T-helper 1 cell treated with Interleukin-12 subunit alpha and Interleukin-12 subunit beta and Interleukin-4 antibody, amounts not matched to agents 30 ng/mL and 1 ng/mL, for 36 hours (primary cell): ENCODE data around the gene BTBD9. TPM values are rescaled to one million over a fixed set of nuclear protein-coding genes. Genes with fewer than 3 reads are reported as not detected.

ENCODE experiments used
- intact Hi-C: fragments of 100-400 bp; cut with micrococcal nuclease; formaldehyde crosslinking; loops from one replicate; pipeline ENCODE4 v1.15.1; 2024
- total RNA-seq: library from RNA; stranded (reverse); gene quantifications from 2 replicates; pipeline ENCODE4 v1.2.3, GENCODE V29; 2022

Gene BTBD9
- total RNA-seq, 1 donor from 2014 or later = 21.7 TPM

DNA sequence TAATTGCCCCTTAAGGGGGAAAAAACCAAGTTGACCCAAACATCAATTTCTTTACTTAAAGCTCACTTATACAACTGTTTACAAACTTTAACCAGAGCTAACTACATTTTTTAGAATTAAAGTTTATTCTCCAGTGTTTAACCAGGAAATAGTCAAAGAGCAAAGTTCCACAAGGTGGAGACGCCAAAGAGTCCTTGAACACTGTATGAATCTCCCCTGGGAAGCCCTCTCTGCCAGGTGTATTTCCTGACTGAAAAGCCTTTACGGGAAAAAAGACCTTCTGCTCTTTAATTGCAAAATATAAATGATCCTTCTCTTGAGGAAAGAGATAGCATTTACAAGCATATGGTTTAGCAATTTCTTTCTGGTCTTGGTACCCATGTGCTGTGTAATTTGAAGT is 36.2 kb downstream of the BTBD9 start:
- intact Hi-C loops = no loop called here

DNA sequence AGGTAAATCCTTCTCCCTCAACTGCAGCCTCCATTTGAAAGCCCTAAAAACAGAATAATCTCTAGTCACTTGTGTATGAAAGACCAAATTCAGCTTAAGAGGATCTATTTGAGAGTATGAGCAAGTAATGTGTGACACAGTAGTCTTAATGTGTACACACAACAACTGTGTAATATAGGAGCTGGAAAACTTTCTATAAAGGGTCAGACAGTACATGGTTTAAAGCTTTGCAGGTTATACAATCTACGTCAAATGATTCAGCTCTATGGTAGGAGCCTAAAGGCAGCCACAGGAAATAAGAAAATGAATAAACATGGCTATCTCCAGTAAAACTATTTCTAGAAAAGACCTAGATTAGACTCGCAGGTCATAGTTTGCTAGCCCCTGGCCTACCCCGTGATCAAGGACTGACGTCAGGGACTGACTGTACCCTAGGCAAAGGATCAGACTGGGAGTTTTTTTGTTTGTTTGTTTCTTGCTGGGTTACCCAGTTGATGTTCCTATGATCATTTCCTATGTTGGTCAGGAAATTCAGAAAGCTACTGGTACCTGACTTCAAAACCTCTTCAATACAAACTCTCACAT is 39.7 kb downstream of the BTBD9 start:
- intact Hi-C loops = no loop called here

DNA sequence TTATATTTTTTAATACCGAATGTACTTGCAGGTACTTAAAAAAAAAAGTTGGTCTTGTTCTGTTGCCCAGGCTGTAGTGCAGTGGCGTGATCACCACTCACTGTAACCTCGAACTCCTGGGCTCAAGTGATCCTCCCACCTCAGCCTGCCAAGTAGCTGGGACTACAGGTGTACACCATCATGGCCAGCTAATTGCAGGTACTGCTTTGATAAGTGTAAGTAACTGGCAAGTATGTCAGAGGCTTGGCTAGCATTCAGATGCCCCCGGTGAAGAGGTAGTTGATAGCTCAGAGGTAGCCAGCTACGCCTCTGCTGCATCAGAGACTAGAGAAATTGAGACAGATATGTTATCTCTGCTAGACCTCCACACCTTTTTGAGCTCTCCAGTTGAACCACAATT is 40.5 kb downstream of the BTBD9 start:
- intact Hi-C loops = no loop called here

DNA sequence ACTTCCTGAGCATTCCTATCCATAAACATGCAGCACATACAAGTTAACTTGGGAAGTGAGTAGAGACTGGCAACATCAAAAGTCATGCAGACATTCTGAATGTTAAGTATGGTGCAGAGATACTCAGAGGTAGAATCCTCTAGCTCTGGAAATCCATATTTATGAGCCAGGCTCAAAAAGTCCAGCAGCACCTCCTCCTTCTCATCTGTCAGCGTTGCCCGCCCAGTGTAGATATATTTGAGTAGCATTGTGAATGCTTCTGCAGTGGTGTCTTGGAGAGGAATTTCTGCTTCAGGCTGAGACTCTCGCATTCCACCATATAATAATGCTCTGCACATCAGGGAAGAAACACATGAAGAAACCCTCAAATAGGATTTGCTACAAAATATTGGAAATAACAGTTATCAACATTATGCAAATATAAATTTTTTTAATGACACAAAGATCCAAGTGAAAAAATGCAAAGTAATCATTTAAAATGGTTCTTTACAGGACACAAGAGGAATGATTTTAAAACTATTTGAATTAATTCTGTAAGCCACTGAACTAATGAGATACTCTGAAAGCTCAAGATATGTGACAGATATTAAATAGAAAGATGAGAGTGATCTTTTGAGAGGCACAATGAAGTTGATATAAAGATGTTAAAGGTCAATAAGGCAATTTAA is 45.6 kb downstream of the BTBD9 start:
- intact Hi-C loops = no loop called here

DNA sequence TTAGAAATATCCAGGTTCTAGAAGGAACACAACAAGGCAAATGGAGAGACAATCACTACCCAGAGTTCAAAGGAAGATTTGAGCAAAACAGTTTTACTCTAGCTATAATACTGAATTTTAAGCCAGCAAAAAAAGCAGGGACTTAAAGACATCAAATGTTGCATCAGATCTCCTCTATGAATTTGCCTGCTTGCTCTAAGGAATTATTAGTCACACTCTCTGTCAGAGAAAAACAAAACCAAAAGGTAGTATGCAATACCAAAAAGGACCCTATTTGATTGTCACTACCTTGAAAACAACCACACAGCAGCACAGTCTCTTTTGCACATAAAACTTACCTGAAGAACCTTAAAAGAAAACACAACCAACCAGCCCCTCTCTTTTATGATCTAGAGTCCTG is 46.3 kb downstream of the BTBD9 start:
- intact Hi-C loops = no loop called here

DNA sequence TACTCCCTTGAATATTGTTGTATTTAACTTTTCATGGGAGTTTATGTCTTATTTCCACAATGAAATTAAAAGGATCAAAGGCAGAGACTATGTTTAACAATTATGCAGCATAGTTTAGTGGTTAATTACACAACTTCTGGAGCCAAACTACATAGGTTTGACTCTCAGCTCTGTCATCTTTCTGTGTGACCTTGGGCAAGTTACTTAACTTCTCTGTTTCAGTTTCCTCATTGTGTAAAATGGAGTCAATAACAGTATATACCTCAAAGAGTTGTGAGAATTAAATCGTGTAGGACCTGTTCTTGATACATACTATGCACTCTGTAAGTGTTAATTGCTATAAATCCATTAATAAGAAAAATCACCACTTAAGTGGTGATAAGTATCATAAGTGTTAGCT is 48.3 kb downstream of the BTBD9 start:
- intact Hi-C loops = no loop called here

DNA sequence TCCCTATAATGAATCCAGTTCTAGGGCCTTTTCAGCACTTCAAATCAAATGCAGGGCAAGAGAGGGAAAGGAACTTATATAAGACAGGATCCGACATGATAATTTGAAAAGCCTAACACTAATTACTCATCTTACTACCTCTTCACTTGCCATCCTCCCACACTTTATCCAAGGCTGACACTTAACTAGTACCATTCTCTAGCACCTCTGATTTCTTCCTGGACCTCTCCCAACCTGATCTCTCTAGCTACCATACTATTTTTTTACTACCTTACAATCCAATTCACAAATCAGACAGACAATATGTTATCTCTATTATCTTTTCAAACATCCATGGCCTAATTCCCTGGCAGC is 50.4 kb downstream of the BTBD9 start:
- intact Hi-C loops = no loop called here

DNA sequence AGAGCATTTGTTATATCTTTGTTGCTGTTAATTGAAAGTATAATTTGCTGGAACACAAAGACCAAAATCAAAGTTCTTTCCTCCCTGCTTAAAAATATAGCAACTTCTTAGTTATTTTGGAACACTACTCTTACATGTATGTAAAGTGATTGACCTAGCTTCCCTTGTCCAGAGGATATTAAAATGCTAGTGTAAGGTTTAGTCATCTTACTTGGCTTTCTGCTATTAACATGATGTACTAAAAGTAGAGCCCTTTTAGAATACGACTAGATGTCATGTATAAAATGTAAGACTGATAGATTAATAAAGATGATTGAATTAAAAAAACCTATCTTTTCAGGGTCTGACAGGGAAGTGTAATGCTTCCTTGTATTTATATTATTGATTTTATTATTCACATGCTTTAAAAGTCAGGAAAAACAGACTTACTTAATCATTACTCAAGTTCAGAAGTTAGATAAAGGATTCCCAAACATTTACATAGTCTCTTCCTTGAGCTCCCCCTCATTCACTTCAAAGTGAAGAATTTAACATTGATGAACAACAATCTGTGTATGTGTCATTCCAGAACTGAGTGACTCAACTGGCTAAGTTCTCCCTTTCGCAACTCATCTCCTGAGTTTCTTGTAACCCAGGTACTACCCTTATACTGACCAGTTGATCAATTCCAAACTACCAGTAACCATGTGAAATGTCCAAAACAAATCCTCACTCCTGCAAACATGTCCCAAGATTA is 50.9 kb downstream of the BTBD9 start:
- intact Hi-C loops = no loop called here

DNA sequence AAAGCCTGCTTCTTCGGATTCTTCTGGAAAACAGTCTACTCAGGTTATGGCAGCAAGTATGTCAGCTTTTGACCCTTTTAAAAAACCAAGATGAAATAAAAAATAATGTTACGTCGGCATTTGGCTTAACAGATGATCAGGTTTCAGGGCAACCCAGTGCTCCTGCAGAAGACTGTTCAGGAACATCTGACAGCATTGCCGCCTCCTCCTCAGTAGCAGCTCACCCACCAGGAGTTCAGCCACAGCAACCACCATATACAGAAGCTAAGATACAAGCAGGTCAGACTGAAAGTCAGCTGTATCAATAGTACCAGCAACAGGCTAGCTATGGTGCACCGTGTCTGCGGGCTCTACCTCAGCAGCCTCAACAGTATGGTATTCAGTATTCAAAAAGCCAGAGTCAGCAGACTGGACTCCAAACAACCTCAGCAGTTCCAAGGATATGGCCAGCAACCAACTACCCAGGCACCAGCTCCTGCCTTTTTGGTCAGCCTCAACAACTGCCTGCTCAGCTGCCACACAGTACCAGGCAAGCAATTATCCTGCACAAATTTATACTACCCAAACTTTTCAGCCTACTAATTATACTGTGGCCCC is 51.9 kb downstream of the BTBD9 start:
- intact Hi-C loops = loop anchor here (2.0 kb wide), 1 partner anchor 865 kb away; no protein-coding TSS in a partner anchor

DNA sequence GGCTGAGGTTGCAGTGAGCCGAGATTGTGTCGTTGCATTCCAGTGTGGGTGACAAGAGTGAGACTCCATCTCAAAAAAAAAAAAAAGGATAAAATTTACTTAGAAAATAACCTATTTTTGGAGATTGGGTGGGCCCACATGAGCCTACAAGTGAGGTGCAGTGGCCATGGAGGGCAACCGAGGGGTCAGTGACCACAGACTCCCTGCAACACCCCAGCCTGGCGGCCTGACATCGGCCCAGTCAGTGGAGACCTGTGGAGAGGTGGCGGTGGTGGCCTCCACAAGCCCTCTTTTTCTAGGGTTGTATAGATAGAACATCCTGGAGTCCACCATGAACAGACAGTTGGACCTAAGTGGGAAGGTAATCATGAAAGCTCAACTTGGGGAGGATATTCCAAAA is 52.7 kb downstream of the BTBD9 start:
- intact Hi-C loops = loop anchor here (2.0 kb wide), 1 partner anchor 864 kb away; no protein-coding TSS in a partner anchor

DNA sequence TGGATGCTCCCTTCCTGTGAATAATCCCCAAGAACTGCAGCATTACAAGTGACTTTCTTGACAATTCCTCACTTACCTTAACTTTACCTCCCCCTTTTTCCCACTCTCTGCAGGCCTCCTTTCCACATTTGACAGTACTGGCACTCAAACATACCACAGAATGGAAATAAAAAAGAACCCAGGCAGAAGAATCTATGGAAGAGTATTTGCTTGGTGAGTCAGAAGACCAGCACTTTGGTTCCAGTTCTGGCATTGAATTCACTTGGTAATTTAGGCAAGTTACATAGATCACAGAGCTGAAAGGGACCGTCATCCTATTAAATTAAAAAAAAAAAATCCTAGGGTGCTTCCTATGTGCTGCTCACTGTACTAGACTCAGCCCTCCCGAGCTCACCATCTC is 55.0 kb downstream of the BTBD9 start:
- intact Hi-C loops = no loop called here

DNA sequence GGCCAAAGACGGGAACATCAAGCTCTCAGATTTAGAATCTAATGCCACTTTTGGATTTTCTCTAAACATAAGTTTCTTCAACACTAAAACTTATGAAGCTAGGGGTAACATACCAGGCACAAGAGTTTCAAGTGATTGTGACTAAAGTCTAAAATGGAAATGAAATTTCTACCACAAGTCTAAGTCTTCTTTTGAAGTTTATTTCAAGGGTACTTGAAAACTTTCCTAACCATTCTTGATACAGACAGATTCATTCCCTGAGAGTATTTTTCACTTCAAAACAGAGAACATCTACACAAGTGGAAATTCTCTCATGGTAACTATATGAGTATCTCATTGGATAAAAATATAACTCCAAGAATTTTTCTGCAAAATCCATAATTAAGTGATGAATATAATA is 56.2 kb downstream of the BTBD9 start:
- intact Hi-C loops = no loop called here

DNA sequence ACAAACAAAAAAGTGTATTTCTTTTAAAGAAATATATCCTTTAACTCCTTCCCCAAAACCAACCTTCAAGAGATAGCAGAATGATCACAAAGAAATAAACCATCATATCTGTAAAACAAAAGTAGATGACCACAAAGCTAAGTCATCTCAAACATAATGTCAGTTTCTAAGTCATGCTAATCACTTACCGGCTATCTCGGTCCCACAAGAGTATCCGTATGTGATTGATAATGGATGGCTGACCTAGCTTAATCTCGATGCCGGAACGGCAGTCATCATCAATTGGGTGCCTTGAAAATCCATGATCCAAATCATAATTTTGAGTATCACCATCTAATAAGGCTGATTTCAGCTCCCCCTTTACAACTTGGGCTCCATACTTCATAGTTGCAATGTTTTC is 59.7 kb downstream of the BTBD9 start:
- intact Hi-C loops = no loop called here

DNA sequence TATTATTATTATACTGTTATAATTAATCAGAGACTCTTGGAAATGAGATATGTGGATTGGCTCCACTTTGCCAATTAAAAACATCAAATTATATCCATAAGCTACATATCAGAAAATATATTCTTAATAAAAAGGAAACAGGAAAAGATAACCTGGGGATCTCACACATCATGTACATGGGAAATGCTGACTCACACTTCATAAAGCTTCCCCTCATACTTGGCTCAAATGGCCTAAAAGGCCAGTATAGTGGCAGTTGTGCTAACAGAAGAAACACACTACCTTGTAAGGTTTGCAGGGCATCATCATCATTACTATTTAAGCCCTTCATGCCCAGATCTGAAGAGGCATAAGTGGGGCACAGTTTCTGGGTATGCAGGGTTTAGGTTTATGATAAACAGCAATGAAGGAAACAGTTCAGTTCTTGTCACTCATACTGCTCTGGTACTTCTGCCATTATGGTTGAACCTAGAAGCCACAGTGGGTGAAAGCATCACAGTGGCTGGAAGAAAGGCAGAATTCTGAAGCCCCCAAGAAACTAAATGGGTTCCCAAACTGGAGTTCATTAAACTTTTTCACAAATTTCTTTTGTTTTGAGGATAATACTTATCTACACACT is 60.6 kb downstream of the BTBD9 start:
- intact Hi-C loops = loop anchor here (10.0 kb wide), 1 partner anchor 764 kb away; the partner anchor contains the start of gene ZFAND3

DNA sequence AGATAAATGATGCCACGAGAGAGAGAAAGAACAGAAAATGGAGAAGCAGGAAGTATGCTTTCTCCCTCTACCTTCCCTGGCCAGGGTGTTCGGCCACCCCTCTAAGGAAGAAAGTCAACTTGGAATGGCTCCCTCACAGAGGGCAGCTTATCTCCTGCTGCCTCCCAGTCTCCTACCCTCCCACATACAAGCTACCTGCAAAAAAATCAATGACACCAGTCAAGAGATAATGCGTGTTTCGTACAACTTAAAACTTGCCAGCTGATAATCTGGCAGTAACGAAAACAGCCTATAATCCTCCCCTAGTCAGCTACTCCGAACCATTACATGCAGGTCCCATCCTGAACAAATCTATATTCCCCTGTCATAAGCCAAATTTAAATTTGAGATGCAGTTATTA is 61.7 kb downstream of the BTBD9 start:
- intact Hi-C loops = loop anchor here (10.0 kb wide), 1 partner anchor 763 kb away; the partner anchor contains the start of gene ZFAND3

DNA sequence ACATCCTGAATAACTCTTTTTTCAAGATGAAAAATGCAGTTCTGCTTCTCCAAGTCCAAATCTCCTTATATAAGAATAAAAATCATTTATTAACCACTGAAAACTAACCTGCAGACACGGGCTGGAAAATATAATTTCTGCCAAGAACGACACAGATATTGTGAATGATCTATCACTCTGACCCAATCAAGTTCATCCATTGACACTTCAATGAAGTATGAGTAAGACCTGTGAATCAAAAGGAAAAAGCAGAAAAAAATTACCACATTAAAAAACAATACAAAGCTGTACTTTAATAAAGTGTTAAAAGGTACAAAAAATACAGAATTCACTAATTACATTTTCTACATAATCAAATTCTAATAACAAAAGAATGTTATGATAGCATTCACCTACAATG is 62.2 kb downstream of the BTBD9 start:
- intact Hi-C loops = loop anchor here (10.0 kb wide), 1 partner anchor 763 kb away; the partner anchor contains the start of gene ZFAND3

DNA sequence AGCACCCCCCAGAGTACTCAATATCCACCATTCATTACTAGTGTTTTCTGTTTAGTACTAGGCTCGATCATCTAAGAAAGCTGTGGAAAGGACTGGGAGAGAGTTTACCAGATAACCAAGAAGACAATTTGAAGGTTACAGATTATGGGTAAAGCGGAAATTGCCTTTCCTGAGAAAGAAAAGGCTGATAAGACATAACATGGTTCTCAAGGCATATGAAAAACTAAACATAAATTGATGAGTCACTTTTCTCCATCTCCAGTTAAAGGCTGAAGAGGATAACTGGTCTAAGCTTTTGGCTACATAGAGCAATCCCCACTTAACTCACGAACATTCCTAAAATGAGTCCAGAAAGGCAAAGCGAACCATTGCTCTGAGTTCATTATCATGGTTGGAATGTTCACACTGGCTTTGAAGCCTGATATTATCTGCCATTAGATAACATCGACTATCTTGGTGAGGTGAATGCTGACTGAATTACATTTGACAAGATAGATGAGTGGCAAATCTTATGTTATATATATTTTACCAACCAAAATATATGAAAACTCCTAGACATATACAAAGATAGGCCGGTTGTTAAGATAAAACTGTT is 65.8 kb downstream of the BTBD9 start:
- intact Hi-C loops = loop anchor here (2.0 to 10.0 kb wide), 2 partner anchors 759 to 875 kb away; partner anchors contain the start of gene ZFAND3

DNA sequence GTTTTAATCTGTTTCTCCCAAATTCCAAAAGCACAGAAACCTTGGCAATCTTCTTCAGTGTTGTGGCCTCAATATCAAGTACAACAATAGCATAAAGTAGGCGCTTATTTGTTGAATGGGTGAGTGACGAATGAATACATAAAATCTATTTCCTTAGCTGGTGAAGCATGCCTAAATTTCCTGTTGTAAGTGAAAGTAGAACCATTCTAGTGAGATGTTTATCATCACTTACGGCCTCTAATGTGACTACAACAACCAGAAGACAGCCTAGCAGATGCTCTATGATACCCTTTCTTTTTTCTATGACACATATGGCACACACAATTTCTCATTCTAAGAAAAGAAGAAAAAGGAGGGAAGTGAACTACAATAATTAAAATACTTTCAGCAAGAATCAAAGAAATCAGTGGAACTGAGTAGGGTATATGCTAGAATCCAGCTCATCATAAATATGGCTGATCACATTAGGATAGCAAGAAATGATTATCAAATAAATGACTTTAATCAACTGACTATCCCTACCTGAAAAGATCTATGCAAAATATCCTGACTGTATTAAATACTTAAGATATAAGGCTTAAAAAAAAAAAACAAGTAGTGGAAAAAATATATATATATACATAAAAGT is 67.4 kb downstream of the BTBD9 start:
- intact Hi-C loops = loop anchor here (1.0 to 10.0 kb wide), 5 partner anchors 67 to 873 kb away; partner anchors contain the start of genes BTBD9, GLO1, SAYSD1 and ZFAND3

DNA sequence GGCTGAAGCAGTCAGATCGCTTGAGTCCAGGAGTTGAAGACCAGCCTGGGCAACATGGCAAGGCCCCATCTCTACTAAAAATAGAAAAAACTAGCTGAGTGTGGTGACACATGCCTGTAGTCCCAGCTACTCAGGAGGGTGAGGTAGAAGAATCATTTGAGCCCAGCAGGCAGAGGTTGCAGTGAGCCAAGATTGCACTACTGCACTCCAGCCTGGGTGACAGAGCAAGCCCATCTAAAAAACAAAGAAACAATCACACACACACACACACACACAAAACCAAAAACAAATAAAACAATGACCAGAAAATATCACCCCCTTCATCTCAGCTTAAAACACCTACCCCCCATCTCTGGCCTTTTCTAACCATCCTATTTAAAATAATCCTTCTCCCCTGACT is 68.0 kb downstream of the BTBD9 start:
- intact Hi-C loops = loop anchor here (1.0 to 10.0 kb wide), 6 partner anchors 68 to 873 kb away; partner anchors contain the start of genes BTBD9, GLO1, SAYSD1 and ZFAND3

DNA sequence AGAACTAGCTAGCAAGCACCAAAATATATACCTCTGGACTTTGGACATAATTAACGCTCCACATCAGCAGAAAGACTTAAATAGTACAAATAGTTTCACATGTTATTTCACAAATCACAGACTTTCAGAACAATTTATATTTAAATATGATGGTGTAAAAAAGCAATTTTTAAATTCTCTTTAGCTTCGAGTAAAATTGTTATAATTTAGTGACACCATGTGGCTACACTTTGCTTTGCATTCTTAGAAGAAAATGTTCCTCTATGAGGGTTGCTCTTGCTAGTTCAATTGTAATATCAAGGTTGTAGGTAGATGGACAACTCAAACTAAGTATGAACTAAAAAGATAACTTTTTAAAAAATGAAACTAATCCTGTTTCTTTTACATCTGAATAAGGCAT is 69.0 kb downstream of the BTBD9 start:
- intact Hi-C loops = loop anchor here (2.0 to 10.0 kb wide), 2 partner anchors 76 to 756 kb away; partner anchors contain the start of gene ZFAND3
